Hypothalamus (tissue), 51 donors: ENCODE measurements around the gene OSCP1.

ENCODE experiments used
- DNase-seq, 51 donors: peaks; one replicate each; lab custom pipeline; 2025; lab: John Stamatoyannopoulos, UW

Gene OSCP1

GRCh38 chr1:36386265-36387140, 63.7 kb downstream of the OSCP1 start:
- DNase-seq: peak in 50 of 51 donors; percentile 24 to 96 (median 76)

DNA sequence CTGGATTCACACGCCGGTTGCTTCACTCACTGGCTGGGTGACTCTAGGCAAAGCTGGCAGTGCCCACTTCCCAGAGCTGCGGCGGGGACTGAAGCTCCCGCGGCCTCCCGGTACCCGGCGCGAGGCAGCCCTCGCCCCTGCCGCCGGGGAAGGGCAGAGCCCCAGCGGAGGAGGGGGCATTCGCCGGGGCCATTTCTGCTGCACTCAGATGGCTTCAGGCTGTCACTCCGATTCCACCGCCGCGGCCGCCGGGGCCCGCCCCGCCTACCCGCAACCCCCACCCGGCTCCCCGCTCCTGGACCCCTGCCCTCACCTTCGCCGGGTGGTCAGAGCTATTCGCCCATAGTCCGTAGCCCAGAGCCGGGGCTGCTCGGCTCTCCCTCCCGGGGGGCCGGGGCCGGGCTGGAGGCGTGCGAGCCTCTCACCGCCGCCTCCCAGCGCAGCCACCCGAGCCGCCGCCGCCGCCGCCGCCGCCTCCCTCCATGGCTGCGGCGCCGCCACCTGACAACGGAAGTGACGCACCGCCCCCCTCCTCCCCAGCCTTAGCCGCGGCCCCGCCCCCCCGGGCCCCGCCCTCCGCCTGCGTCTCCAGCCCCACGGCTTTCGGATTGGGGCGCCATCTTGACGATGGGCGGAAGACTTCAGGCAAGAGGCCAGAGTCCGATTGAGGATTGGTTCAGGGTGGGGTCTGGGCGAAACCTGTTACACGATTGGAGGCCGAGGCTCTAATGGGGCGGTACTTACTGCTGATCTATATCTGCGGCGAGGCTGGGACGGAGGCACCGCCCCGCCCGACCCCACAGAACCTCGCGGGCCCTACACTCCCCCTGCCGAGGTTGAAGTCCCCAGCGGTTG, 64.6 kb downstream of the OSCP1 start, which contains the start of gene STK40:
TSS of gene STK40 (minus strand) at position 515 of the 855 bp plus-strand sequence. CDS start 24,592 bp downstream, outside the sequence.
- DNase-seq: peak; percentile 51 to 99 (median 97)

- peak in 35 of 51 donors; percentile 14 to 65 (median 40) for DNase-seq
Measured at GRCh38 chr1:36384542-36385409, 65.5 kb downstream of the OSCP1 start.

DNA sequence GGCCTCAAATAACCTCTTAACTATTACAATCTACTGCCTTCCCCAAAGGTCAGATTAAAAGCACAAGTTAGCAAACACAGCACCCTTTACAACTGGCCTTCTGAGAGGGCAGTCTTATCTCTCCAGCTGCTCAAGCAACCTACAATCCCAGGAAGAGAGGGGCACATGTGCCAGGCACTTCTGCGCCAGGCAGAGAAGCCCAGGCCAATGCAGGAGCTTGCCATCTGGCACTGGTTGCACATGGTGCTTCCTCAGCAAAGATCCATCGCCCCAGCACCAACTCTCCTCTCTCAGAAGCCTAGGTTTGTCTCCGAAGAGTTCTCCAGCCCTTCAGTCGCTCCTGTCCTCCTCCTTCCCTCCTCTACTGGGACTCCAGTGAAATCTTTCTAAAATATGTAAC, 67.0 kb downstream of the OSCP1 start:
- no peak for DNase-seq

DNA sequence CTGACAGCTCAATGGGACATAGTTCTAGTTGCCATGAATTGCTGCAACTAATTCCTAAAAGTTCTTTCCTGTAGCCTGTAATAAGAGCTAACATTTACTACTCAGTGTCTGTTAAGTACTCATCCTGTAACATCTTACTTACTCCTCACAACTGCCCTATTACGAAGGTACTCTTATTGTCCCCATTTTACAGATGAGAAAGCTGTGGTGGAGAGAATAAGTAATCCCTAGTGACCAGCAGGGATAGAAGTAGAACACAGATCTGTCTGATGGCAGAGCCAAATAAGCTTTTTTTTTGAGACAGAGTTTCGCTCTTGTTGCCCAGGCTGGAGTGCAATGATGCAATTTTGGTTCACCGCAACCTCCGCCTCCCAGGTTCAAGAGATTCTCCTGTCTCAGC, 67.6 kb downstream of the OSCP1 start:
- no peak for DNase-seq

GRCh38 chr1:36382231-36382630, 68.0 kb downstream of the OSCP1 start:
- DNase-seq: no peak

GRCh38 chr1:36381405-36381804, 68.8 kb downstream of the OSCP1 start:
- DNase-seq: no peak

- DNase-seq: no peak
Measured at GRCh38 chr1:36380782-36381181, 69.5 kb downstream of the OSCP1 start.

GRCh38 chr1:36380143-36380619, 70.1 kb downstream of the OSCP1 start:
- no peak for DNase-seq

- DNase-seq: no peak
Measured at GRCh38 chr1:36377791-36378492, 72.3 kb downstream of the OSCP1 start.

GRCh38 chr1:36372617-36373016, 77.6 kb downstream of the OSCP1 start:
- no peak for DNase-seq

DNA sequence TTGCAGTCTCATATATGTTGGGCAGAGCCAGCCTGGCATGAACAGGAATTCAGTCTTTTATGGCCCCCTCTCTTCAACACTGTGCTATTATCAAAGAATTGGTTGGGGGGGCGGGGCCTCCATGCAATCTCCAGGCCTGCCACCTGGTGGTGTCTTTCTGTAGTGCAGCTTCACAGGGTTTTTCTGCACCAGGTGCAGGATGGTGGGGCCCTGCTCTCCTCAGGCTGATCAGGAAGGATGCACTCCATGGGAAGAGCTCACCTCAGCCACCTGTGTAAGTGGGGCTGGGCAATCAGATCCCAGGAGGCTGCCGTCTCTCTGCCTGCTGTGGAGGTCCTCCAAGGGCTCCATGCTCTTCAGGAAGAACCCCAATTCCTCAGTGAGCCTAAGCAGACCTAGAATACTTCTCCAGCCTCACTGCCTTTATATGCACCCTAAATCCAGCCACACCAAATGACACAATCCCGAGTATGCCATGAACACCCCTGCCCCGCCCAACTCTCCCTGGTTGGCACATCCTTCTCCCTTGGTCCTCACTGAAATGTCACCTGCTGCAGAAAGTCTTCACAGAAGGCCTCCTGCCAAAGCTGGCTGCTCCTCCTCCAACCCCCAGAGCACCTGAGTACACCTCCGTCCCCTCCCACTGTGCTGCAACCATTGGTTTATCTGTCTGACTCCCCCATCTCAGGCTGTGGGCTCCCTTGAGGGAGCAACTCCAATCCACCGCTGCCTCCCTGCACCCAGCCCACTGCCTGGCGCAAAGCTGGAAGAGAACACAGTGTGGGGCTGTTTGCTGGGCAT, 81.0 kb downstream of the OSCP1 start:
- peak in 42 of 51 donors; percentile 4 to 78 (median 42) for DNase-seq
